ENCODE data around the gene PLA2G2E.

DNA sequence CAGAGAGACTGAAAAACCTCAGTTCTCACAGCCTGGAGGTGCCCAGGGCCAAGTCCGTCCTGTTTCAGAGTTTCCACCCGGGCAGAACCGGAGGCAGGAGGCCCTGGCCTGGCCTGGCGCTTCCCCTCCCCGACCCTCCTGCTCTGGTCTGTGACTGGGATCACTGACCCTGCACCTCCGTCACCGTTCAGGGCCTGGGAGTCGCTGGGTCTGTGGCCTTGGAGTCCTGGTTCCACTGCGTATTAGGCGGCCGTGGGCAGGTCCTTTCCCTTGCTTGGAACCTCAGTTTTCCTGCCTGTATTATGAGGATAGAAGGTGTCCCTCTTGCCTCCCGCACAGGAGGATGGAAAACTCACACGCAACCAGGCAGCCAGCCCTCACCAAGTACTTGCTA lies 533 bp upstream of the PLA2G2E start:
- TF ChIP-seq POLR2A (IDR thresholded peaks at IDR 0.05; ENCODE audit: low read depth, low read length) (no peak), POLR2AphosphoS5 (IDR thresholded peaks at IDR 0.05; ENCODE audit: low read depth, low read length) (no peak), TAF1 (IDR thresholded peaks at IDR 0.05; ENCODE audit: borderline replicate concordance, low read depth, low read length) (no peak)
